KMS-11 (cell line): ENCODE results near the gene RYR2.

Experiments
- H2AFZ ChIP-seq: fragments of 200-600 bp; sonication (generic); 2 replicates; pipeline ENCODE4 v1.6.1; 2016; ENCODE audit warnings: antibody characterized with exemption, mixed run types, low read depth
- H3K27ac ChIP-seq: fragments of 200-600 bp; sonication (generic); 2 replicates; pipeline ENCODE4 v1.6.1; 2016; ENCODE audit warnings: mild to moderate bottlenecking, mixed run types
- H3K27me3 ChIP-seq: fragments of 200-600 bp; sonication (generic); 2 replicates; pipeline ENCODE4 v1.6.1; 2017; ENCODE audit warnings: mild to moderate bottlenecking, low read depth, mixed run types, moderate library complexity; ENCODE audit not compliant: insufficient read depth
- H3K36me3 ChIP-seq: fragments of 200-600 bp; sonication (generic); 2 replicates; pipeline ENCODE4 v1.6.1; 2017; ENCODE audit warnings: mild to moderate bottlenecking, mixed run types; ENCODE audit not compliant: insufficient read depth
- H3K4me1 ChIP-seq: fragments of 200-600 bp; sonication (generic); 2 replicates; pipeline ENCODE4 v1.6.1; 2016; ENCODE audit warnings: mild to moderate bottlenecking, low read depth, mixed run types; ENCODE audit not compliant: poor library complexity, severe bottlenecking
- H3K4me2 ChIP-seq: fragments of 200-600 bp; sonication (generic); 2 replicates; pipeline ENCODE4 v1.7.0; 2016; ENCODE audit warnings: mild to moderate bottlenecking, mixed run types
- H3K4me3 ChIP-seq: fragments of 200-600 bp; sonication (generic); IDR thresholded peaks from 2 replicates; pipeline ENCODE4 v1.6.1; 2017; ENCODE audit warnings: low read depth, low read length, mixed read lengths; ENCODE audit not compliant: insufficient read depth
- H3K79me2 ChIP-seq: fragments of 200-600 bp; sonication (generic); 2 replicates; pipeline ENCODE4 v1.6.1; 2016; ENCODE audit warnings: low read depth, mixed run types; ENCODE audit not compliant: insufficient read depth
- H3K9ac ChIP-seq: fragments of 200-600 bp; sonication (generic); 2 replicates; pipeline ENCODE4 v1.6.1; 2016; ENCODE audit warnings: mild to moderate bottlenecking, mixed run types
- H4K20me1 ChIP-seq: fragments of 200-600 bp; sonication (generic); 2 replicates; pipeline ENCODE4 v1.6.1; 2016; ENCODE audit warnings: mild to moderate bottlenecking, mixed run types; ENCODE audit not compliant: insufficient read depth
- TF ChIP-seq, protein P1 (sequence below): fragments of 200-600 bp; sonication (generic); conservative IDR thresholded peaks from 2 replicates; pipeline ENCODE4 v1.6.1; 2017; ENCODE audit warnings: low read depth, mild to moderate bottlenecking, antibody characterized with exemption, low read length, moderate library complexity, mixed read lengths

RYR2 gene

DNA sequence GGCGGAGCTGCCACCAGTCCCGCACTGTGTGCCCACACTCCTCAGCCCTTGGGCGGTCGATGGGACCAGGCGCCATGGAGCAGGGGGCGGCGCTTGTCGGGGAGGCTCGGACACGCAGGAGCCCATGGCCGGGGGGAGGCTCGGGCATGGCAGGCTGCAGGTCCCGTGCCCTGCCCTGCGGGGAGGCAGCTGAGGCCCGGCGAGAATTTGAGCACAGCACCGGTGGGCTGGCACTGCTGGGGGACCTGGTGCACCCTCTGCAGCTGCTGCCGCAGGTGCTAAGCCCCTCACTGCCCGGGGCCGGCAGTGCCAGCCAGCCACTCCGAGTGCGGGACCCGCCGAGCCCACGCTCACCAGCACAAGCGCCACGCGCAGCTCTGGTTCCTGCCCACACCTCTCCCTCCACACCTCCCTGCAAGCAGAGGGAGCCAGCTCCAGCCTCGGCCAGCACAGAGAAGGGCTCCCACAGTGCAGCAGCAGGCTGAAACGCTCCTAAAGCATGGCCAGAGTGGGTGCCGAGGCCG, 267.7 kb downstream of the RYR2 start:
- H3K79me2 ChIP-seq, result no peaks in the 10 kb centered on the region
- H3K27ac ChIP-seq, result no peak overlapping the region
- H2AFZ ChIP-seq, result no peak overlapping the region
- no peaks in the 10 kb centered on the region for H4K20me1 ChIP-seq
- no peaks in the 10 kb centered on the region for H3K27me3 ChIP-seq
- no peaks in the 10 kb centered on the region for H3K36me3 ChIP-seq
- H3K4me3 ChIP-seq, result no peak overlapping the region
- H3K4me1 ChIP-seq, result no peaks in the 10 kb centered on the region
- no peak overlapping the region for H3K9ac ChIP-seq
- no peak overlapping the region for H3K4me2 ChIP-seq
- TF ChIP-seq, protein P1, sequence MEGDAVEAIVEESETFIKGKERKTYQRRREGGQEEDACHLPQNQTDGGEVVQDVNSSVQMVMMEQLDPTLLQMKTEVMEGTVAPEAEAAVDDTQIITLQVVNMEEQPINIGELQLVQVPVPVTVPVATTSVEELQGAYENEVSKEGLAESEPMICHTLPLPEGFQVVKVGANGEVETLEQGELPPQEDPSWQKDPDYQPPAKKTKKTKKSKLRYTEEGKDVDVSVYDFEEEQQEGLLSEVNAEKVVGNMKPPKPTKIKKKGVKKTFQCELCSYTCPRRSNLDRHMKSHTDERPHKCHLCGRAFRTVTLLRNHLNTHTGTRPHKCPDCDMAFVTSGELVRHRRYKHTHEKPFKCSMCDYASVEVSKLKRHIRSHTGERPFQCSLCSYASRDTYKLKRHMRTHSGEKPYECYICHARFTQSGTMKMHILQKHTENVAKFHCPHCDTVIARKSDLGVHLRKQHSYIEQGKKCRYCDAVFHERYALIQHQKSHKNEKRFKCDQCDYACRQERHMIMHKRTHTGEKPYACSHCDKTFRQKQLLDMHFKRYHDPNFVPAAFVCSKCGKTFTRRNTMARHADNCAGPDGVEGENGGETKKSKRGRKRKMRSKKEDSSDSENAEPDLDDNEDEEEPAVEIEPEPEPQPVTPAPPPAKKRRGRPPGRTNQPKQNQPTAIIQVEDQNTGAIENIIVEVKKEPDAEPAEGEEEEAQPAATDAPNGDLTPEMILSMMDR, result no peak

DNA sequence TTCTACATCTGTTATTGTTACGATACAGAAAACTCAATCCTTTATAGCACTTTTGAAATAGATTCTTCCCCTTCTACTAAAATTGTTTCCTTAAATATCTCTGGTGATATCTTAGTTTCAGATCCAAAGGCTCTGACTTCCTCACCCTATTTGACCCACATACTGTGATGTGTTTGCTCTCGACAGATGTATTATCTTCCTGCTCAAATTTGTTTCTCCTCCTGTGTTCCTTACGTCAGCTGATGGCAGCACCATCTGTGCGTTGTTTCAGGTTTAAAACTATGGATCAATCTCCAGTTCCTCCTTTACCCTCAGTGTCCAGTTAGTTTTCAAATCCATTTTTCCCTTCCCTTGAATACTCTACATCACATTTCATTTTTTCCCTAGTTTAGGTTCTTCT, 274.4 kb downstream of the RYR2 start:
- H4K20me1 ChIP-seq, result no peaks in the 10 kb centered on the region
- TF ChIP-seq, protein P1, result no peak
- no peaks in the 10 kb centered on the region for H3K79me2 ChIP-seq
- no peak overlapping the region for H2AFZ ChIP-seq
- H3K9ac ChIP-seq, result no peak overlapping the region
- no peaks in the 10 kb centered on the region for H3K27me3 ChIP-seq
- no peaks in the 10 kb centered on the region for H3K36me3 ChIP-seq
- no peaks in the 10 kb centered on the region for H3K4me1 ChIP-seq
- no peak overlapping the region for H3K4me3 ChIP-seq
- no peak overlapping the region for H3K4me2 ChIP-seq
- no peak overlapping the region for H3K27ac ChIP-seq

DNA sequence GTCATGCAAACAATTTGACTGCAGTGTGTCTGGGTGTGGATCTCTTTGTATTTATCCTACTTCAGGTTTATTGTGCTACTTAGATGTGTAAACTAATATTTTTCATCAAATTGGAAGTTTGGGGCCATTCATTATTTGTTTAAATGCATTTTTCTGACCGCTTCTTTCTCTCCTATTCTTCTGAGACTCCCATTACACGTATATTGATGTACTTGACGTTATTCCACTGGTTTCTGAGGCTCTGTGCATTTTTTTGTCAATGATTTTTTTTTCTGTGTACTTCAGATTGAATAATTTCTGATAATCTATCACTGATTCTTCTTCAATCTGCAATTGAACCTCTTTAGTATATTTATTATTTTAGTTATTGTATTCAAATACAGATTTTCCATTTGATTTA, 276.8 kb downstream of the RYR2 start:
- Histone ChIP-seq H3K4me1 (no peaks in the 10 kb centered on the region), H3K27me3 (no peaks in the 10 kb centered on the region), H4K20me1 (no peaks in the 10 kb centered on the region), H3K27ac (no peak overlapping the region), H3K4me2 (no peak overlapping the region), H2AFZ (no peak overlapping the region), H3K4me3 (no peak overlapping the region), H3K36me3 (no peaks in the 10 kb centered on the region), H3K9ac (no peak overlapping the region), H3K79me2 (no peaks in the 10 kb centered on the region)
- TF ChIP-seq, protein P1, result no peak

DNA sequence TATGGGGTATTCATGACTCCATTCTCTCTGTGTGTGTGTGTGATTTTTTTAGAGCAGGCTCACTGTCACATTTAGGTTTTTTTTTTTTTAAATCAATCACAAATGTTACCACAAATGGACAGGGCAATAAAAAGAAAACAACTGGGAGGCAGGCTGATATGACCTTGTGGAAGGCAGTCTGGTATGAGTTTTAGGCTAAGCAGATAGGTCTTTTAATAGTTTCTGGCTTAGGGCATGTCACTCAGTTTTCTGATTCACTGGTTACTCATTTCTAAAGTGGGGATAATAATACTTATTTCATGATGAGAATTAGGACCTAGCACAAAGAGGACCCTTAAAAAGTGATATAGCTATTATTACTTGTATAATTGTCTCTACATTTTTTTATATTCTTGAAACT, 278.9 kb downstream of the RYR2 start:
- Histone ChIP-seq H3K79me2 (no peaks in the 10 kb centered on the region), H3K27ac (no peak overlapping the region), H3K4me1 (no peaks in the 10 kb centered on the region), H3K4me2 (no peak overlapping the region), H2AFZ (no peak overlapping the region), H3K4me3 (no peak overlapping the region), H4K20me1 (no peaks in the 10 kb centered on the region), H3K27me3 (no peaks in the 10 kb centered on the region), H3K9ac (no peak overlapping the region), H3K36me3 (no peaks in the 10 kb centered on the region)
- TF ChIP-seq, protein P1, result no peak
